Transverse colon (tissue), 4 donors: ENCODE results near the gene FGGY. TPM values are rescaled to one million over a fixed set of nuclear protein-coding genes. Genes with fewer than 3 reads are reported as not detected.

Source experiments
- DNase-seq: peaks from one replicate; pipeline ENCODE4 v3.0.0-alpha.2; 2019
- H3K27ac ChIP-seq, 4 donors: fragments of 200-600 bp; sonication (generic); 2 replicates each; pipeline ENCODE4 v1.5.1; 2016 to 2018; ENCODE audit warnings: inconsistent platforms in 4 of 4
- H3K27me3 ChIP-seq: fragments of 200-600 bp; sonication (generic); 2 replicates; pipeline ENCODE4 v1.5.1; 2017; ENCODE audit warnings: inconsistent platforms
- H3K36me3 ChIP-seq, 4 donors: fragments of 200-600 bp; sonication (generic); 2 replicates each; pipeline ENCODE4 v1.5.1; 2017 to 2019; ENCODE audit warnings: inconsistent platforms in 4 of 4
- H3K4me1 ChIP-seq, 4 donors: fragments of 200-600 bp; sonication (generic); 2 replicates each; pipeline ENCODE4 v1.5.1; 2017 to 2020; ENCODE audit warnings: inconsistent platforms in 4 of 4
- H3K4me3 ChIP-seq, 4 donors: fragments of 200-600 bp; sonication (generic); 1 replicate in 1 of 4; 2 replicates in 3 of 4; pipeline versions ENCODE4 v1.5.1 to v1.6.1; 2017 to 2019; ENCODE audit warnings: inconsistent platforms in 4 of 4
- H3K9me3 ChIP-seq, 2 donors: fragments of 200-600 bp; sonication (generic); 2 replicates each; pipeline ENCODE4 v1.5.1; 2017 to 2019; ENCODE audit warnings: inconsistent platforms in 2 of 2
- CTCF ChIP-seq, 5 experiments: fragments of 200-600 bp in 3 of 5; fragments of 450-650 bp in 2 of 5; sonication (generic) in 3 of 5; IDR thresholded peaks; 1 replicate in 2 of 5; 2 replicates in 3 of 5; pipeline ENCODE4 v1.5.1; 2016 to 2017; ENCODE audit warnings: antibody characterized with exemption in 5 of 5, inconsistent platforms in 3 of 5, mild to moderate bottlenecking in 2 of 5, moderate library complexity in 1 of 5
- EP300 ChIP-seq: sonication (generic); formaldehyde crosslinking; IDR thresholded peaks from one replicate; pipeline ENCODE4 v1.6.1; 2017; ENCODE audit warnings: antibody characterized with exemption, low read depth
- POLR2A ChIP-seq: fragments of 450-650 bp; IDR thresholded peaks from one replicate; pipeline ENCODE4 v1.6.1; 2016; ENCODE audit warnings: antibody characterized with exemption, mild to moderate bottlenecking, moderate library complexity
- POLR2AphosphoS5 ChIP-seq, 3 donors: sonication (generic); formaldehyde crosslinking; IDR thresholded peaks; one replicate each; pipeline ENCODE4 v1.6.1; 2016; ENCODE audit warnings: antibody characterized with exemption in 3 of 3
- WGBS, 2 donors: methylation state at CpG; one replicate each; pipeline ENCODE4 v1.1.5; 2018; ENCODE audit warnings: low coverage in 1 of 2; 5-methylcytosine and 5-hydroxymethylcytosine counted together
- in situ Hi-C, 4 donors: fragments of 200-750 bp; cut with MboI; loops; one replicate each; pipeline versions ENCODE4 v1.15.0 to v1.15.1; 2017; ENCODE audit warnings: low sequenced_read_pairs in 3 of 4, low pct_ligation_motif_present in 1 of 4, low pct_unique_long_range_greater_than_20kb in 1 of 4
- intact Hi-C: fragments of 100-400 bp; cut with DNase I; formaldehyde crosslinking; loops from one replicate; pipeline ENCODE4 v1.15.1; 2023; ENCODE audit warnings: low total_unique reads
- total RNA-seq, 4 donors: library from RNA; depleted of rRNA; stranded (reverse); fragments of >200 nt; gene quantifications; one replicate each; pipeline ENCODE4 v1.1.0, GENCODE V29; 2016

The FGGY gene
- total RNA-seq, 4 donors from 2014 or later, result 18.2 to 97.7 (median 27.1) TPM

GRCh38 chr1:59272507-59272906 is 24.4 kb upstream of the FGGY start:
- Histone ChIP-seq H3K36me3 (no peaks in the 10 kb centered on the region), H3K27ac (no peak overlapping the region), H3K4me3 (no peak overlapping the region), H3K27me3 (no peaks in the 10 kb centered on the region), H3K9me3 (peaks cover 0 to 4% of the 10 kb centered on the region in 2 donors), H3K4me1 (no peaks in the 10 kb centered on the region)
- no peak for DNase-seq
- in situ Hi-C loops (no loop called here), intact Hi-C loops (no loop called here)
- 59 to 67% methylated on average over 1 of the region's 1 CpG for WGBS, 2 donors
- TF ChIP-seq EP300 (no peak), CTCF (IDR thresholded peaks at IDR 0.05) (no peak), POLR2A (no peak), POLR2AphosphoS5 (IDR thresholded peaks at IDR 0.05) (no peak)

- in situ Hi-C loops, result loop anchor here in 2 of 4 donors (25.0 kb wide), 3 partner anchors 364 to 539 kb away; partner anchors contain the start of gene JUN (in 1 of the 2)
- no peak overlapping the region for H3K27ac ChIP-seq
- no peak for TF ChIP-seq POLR2AphosphoS5 (IDR thresholded peaks at IDR 0.05)
- no peak for TF ChIP-seq EP300
- TF ChIP-seq POLR2A, result no peak
- no peak for TF ChIP-seq CTCF (IDR thresholded peaks at IDR 0.05)
- 83 to 85% methylated on average over 3 of the region's 3 CpGs for WGBS, 2 donors
- H3K4me1 ChIP-seq, result no peaks in the 10 kb centered on the region
- H3K9me3 ChIP-seq, result no peaks in the 10 kb centered on the region
- H3K27me3 ChIP-seq, result no peaks in the 10 kb centered on the region
- no peak for DNase-seq
- no peaks in the 10 kb centered on the region for H3K36me3 ChIP-seq
- H3K4me3 ChIP-seq, result no peak overlapping the region
- intact Hi-C loops, result no loop called here
Observed at GRCh38 chr1:59276439-59276851, 20.4 kb upstream of the FGGY start.

- in situ Hi-C loops (loop anchor here in 2 of 4 donors (25.0 kb wide), 3 partner anchors 367 to 542 kb away; partner anchors contain the start of gene JUN (in 1 of the 2)), intact Hi-C loops (no loop called here)
- no peak for TF ChIP-seq POLR2A
- no peak for TF ChIP-seq CTCF (IDR thresholded peaks at IDR 0.05)
- no peak for TF ChIP-seq POLR2AphosphoS5 (IDR thresholded peaks at IDR 0.05)
- TF ChIP-seq EP300, result no peak
- WGBS, 2 donors, result 91% methylated on average over 2 of the region's 2 CpGs; no CpG with 5 or more reads in 1 of the 2 donors
- Histone ChIP-seq H3K9me3 (no peaks in the 10 kb centered on the region), H3K4me1 (no peaks in the 10 kb centered on the region), H3K4me3 (no peak overlapping the region), H3K27ac (no peak overlapping the region), H3K36me3 (no peaks in the 10 kb centered on the region), H3K27me3 (no peaks in the 10 kb centered on the region)
- DNase-seq, result no peak
Observed at GRCh38 chr1:59278780-59279354, 18.0 kb upstream of the FGGY start.

- H3K4me1 ChIP-seq, result no peaks in the 10 kb centered on the region
- in situ Hi-C loops (loop anchor here in 2 of 4 donors (25.0 kb wide), 3 partner anchors 367 to 542 kb away; partner anchors contain the start of gene JUN (in 1 of the 2)), intact Hi-C loops (no loop called here)
- no peaks in the 10 kb centered on the region for H3K36me3 ChIP-seq
- 50 to 93% methylated on average over 1 to 5 of the region's 5 CpGs for WGBS, 2 donors
- H3K27ac ChIP-seq, result no peak overlapping the region
- H3K4me3 ChIP-seq, result no peak overlapping the region
- H3K9me3 ChIP-seq, result no peaks in the 10 kb centered on the region
- TF ChIP-seq POLR2A, result no peak
- no peak for TF ChIP-seq POLR2AphosphoS5 (IDR thresholded peaks at IDR 0.05)
- TF ChIP-seq CTCF (IDR thresholded peaks at IDR 0.05), result no peak
- TF ChIP-seq EP300, result no peak
- DNase-seq, result no peak
- H3K27me3 ChIP-seq, result no peaks in the 10 kb centered on the region
Observed at GRCh38 chr1:59279645-59280044, 17.2 kb upstream of the FGGY start.
